B cell (primary cell): ENCODE data around the gene PAX6.

Experiments used
- CTCF ChIP-seq: fragments of 200-600 bp; IDR thresholded peaks from one replicate; pipeline ENCODE4 v1.8.0; 2022; ENCODE audit warnings: antibody characterized with exemption, mild to moderate bottlenecking
- EZH2 ChIP-seq: IDR thresholded peaks from 2 replicates; pipeline ENCODE4 v1.6.1; 2012; ENCODE audit warnings: borderline replicate concordance, low read depth, mild to moderate bottlenecking, moderate library complexity, low read length; ENCODE audit not compliant: insufficient read depth, poor library complexity, severe bottlenecking

- TF ChIP-seq CTCF = no peak
- TF ChIP-seq EZH2 = no peak
Observed at GRCh38 chr11:31797190-31798056, 13.7 kb downstream of the PAX6 start.
